WTC11 (cell line): ENCODE results near the gene ALK. TPM values are rescaled to one million over a fixed set of nuclear protein-coding genes. Genes with fewer than 3 reads are reported as not detected.

Experiments used
- ATAC-seq: fragments of 200-7000 bp; cut with Tn5 transposase; 2 replicates; pipeline ENCODE4 v1.10.0; 2021; ENCODE audit warnings: mild to moderate bottlenecking, moderate library complexity
- CTCF ChIA-PET: fragments of 300-600 bp; sonication (Branson Sonifier 250); formaldehyde crosslinking; loops from one replicate; lab custom pipeline; 2021; ENCODE audit warnings: antibody characterized with exemption; lab: Charles Lee
- POLR2A ChIA-PET: fragments of 350-600 bp; sonication (Branson Sonifier 250); formaldehyde crosslinking; loops from one replicate; lab custom pipeline; 2021; ENCODE audit warnings: antibody characterized with exemption; lab: Charles Lee
- DNase-seq: peaks from one replicate; pipeline ENCODE4 v3.0.0; 2021; ENCODE audit warnings: low spot score
- H3K27ac Mint-ChIP-seq: 2 replicates; pipeline ENCODE4 v1.8.0; 2021; ENCODE audit warnings: mixed read lengths
- H3K27me3 Mint-ChIP-seq: 2 replicates; pipeline ENCODE4 v1.8.0; 2021; ENCODE audit warnings: low read depth, mild to moderate bottlenecking, moderate library complexity, mixed read lengths
- H3K36me3 Mint-ChIP-seq: 2 replicates; pipeline ENCODE4 v1.8.0; 2021; ENCODE audit warnings: mixed read lengths
- H3K4me1 Mint-ChIP-seq: 2 replicates; pipeline ENCODE4 v1.8.0; 2022; ENCODE audit warnings: mixed read lengths
- H3K4me3 Mint-ChIP-seq: 2 replicates; pipeline ENCODE4 v1.8.0; 2021; ENCODE audit warnings: mild to moderate bottlenecking, moderate library complexity, mixed read lengths
- H3K9me3 Mint-ChIP-seq: 2 replicates; pipeline ENCODE4 v1.8.0; 2021; ENCODE audit warnings: mixed read lengths
- ATF1 ChIP-seq: sonication (generic); formaldehyde crosslinking; IDR thresholded peaks from 2 replicates; pipeline ENCODE4 v1.8.1; 2023; ENCODE audit warnings: mild to moderate bottlenecking, moderate library complexity, missing genetic modification reagents
- EMX1 ChIP-seq: fragments of 250-450 bp; sonication (Bioruptor Pico); IDR thresholded peaks from 2 replicates; pipeline ENCODE4 v1.8.0; 2021; ENCODE audit warnings: mild to moderate bottlenecking
- ESRRA ChIP-seq: sonication (generic); formaldehyde crosslinking; IDR thresholded peaks from 2 replicates; pipeline ENCODE4 v1.8.1; 2022; ENCODE audit warnings: mild to moderate bottlenecking, missing genetic modification reagents, borderline replicate concordance
- GRHL2 ChIP-seq: fragments of 250-450 bp; sonication (Bioruptor Pico); IDR thresholded peaks from 2 replicates; pipeline ENCODE4 v1.8.0; 2022; ENCODE audit warnings: mild to moderate bottlenecking, moderate library complexity; ENCODE audit not compliant: insufficient replicate concordance, severe bottlenecking
- IRF2 ChIP-seq: sonication (generic); formaldehyde crosslinking; IDR thresholded peaks from 2 replicates; pipeline ENCODE4 v1.8.0; 2022; ENCODE audit warnings: low read depth, missing genetic modification reagents, borderline replicate concordance
- JAZF1 ChIP-seq: fragments of 250-450 bp; sonication (Bioruptor Pico); IDR thresholded peaks from 2 replicates; pipeline ENCODE4 v1.9.0; 2021; ENCODE audit warnings: moderate library complexity, mild to moderate bottlenecking, inconsistent platforms
- PRRX2 ChIP-seq: fragments of 250-450 bp; sonication (Bioruptor Pico); IDR thresholded peaks from 2 replicates; pipeline ENCODE4 v1.8.0; 2021; ENCODE audit warnings: mild to moderate bottlenecking
- SMAD3 ChIP-seq: sonication (generic); formaldehyde crosslinking; IDR thresholded peaks from 2 replicates; pipeline ENCODE4 v1.8.0; 2022; ENCODE audit warnings: missing genetic modification reagents, mild to moderate bottlenecking, borderline replicate concordance
- ZNF263 ChIP-seq: sonication (generic); formaldehyde crosslinking; IDR thresholded peaks from 2 replicates; pipeline ENCODE4 v1.8.1; 2022; ENCODE audit warnings: low read depth, mild to moderate bottlenecking, moderate library complexity, missing genetic modification reagents
- ZNF423 ChIP-seq: fragments of 250-450 bp; sonication (Bioruptor Pico); IDR thresholded peaks from 2 replicates; pipeline ENCODE4 v2.1.2; 2022; ENCODE audit warnings: mild to moderate bottlenecking, moderate library complexity
- total RNA-seq: library from RNA; stranded (reverse); gene quantifications from 3 replicates; pipeline ENCODE4 v1.2.3, GENCODE V29; 2021
- TF ChIP-seq, protein P1 (sequence below): fragments of 250-450 bp; sonication (Bioruptor Pico); IDR thresholded peaks from 2 replicates; pipeline ENCODE4 v1.9.0; 2021; ENCODE audit warnings: mild to moderate bottlenecking
- TF ChIP-seq, protein P2 (sequence below): sonication (generic); formaldehyde crosslinking; IDR thresholded peaks from 2 replicates; pipeline ENCODE4 v1.8.0; 2022; ENCODE audit warnings: missing genetic modification reagents
- TF ChIP-seq, protein P3 (sequence below): sonication (generic); formaldehyde crosslinking; IDR thresholded peaks from 2 replicates; pipeline ENCODE4 v1.8.0; 2023; ENCODE audit warnings: missing genetic modification reagents
- TF ChIP-seq, protein P4 (sequence below): sonication (generic); formaldehyde crosslinking; IDR thresholded peaks from 2 replicates; pipeline ENCODE4 v1.8.1; 2022; ENCODE audit warnings: mild to moderate bottlenecking, missing genetic modification reagents, moderate library complexity, borderline replicate concordance
- TF ChIP-seq, protein P5 (sequence below): sonication (generic); formaldehyde crosslinking; IDR thresholded peaks from 2 replicates; pipeline ENCODE4 v1.8.0; 2022; ENCODE audit warnings: mild to moderate bottlenecking, missing genetic modification reagents
- TF ChIP-seq, protein P6 (sequence below): sonication (generic); formaldehyde crosslinking; IDR thresholded peaks from 2 replicates; pipeline ENCODE4 v1.8.0; 2022; ENCODE audit warnings: mild to moderate bottlenecking, missing genetic modification reagents
- TF ChIP-seq, protein P7 (sequence below): fragments of 250-450 bp; sonication (Bioruptor Pico); IDR thresholded peaks from 2 replicates; pipeline ENCODE4 v1.9.0; 2021; ENCODE audit warnings: mild to moderate bottlenecking, borderline replicate concordance
- TF ChIP-seq, protein P8 (sequence below): sonication (generic); formaldehyde crosslinking; IDR thresholded peaks from 2 replicates; pipeline ENCODE4 v1.8.0; 2023; ENCODE audit warnings: mild to moderate bottlenecking, missing genetic modification reagents

The ALK gene
- total RNA-seq, 1 experiment from 2014 or later, result not detected

DNA sequence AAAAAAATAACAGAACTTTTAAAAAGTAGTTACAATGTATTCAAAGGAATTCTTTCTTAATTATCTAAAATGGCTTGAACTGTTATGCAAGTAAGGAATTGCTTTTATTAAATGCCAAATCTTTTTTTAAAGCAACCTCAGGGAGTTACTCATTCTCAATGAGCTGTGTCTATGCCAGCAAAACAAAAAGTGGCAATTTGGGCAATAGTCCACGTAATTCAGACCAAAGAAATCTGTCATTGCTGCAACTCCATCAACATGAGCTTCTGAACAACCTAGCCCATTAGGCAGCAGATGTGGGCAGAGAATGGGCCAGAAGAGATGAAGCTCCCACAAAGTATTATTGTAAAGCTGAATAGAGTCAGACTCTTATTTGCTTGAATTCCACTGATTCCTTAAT is 118.4 kb downstream of the ALK start:
- H3K27me3 Mint-ChIP-seq, result no peaks in the 10 kb centered on the region
- peaks cover 4% of the 10 kb centered on the region; the same call in 1 of the 2 replicates for H3K4me1 Mint-ChIP-seq
- H3K4me3 Mint-ChIP-seq, result no peak overlapping the region
- TF ChIP-seq, protein P1, sequence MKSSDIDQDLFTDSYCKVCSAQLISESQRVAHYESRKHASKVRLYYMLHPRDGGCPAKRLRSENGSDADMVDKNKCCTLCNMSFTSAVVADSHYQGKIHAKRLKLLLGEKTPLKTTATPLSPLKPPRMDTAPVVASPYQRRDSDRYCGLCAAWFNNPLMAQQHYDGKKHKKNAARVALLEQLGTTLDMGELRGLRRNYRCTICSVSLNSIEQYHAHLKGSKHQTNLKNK (CRISPR knock-in tag), result no peak
- TF ChIP-seq GRHL2 (CRISPR knock-in tag) (no peak), JAZF1 (CRISPR knock-in tag) (no peak), IRF2 (CRISPR knock-in tag) (no peak), SMAD3 (CRISPR knock-in tag) (no peak), EMX1 (no peak), ZNF263 (CRISPR knock-in tag) (no peak)
- TF ChIP-seq, protein P2, sequence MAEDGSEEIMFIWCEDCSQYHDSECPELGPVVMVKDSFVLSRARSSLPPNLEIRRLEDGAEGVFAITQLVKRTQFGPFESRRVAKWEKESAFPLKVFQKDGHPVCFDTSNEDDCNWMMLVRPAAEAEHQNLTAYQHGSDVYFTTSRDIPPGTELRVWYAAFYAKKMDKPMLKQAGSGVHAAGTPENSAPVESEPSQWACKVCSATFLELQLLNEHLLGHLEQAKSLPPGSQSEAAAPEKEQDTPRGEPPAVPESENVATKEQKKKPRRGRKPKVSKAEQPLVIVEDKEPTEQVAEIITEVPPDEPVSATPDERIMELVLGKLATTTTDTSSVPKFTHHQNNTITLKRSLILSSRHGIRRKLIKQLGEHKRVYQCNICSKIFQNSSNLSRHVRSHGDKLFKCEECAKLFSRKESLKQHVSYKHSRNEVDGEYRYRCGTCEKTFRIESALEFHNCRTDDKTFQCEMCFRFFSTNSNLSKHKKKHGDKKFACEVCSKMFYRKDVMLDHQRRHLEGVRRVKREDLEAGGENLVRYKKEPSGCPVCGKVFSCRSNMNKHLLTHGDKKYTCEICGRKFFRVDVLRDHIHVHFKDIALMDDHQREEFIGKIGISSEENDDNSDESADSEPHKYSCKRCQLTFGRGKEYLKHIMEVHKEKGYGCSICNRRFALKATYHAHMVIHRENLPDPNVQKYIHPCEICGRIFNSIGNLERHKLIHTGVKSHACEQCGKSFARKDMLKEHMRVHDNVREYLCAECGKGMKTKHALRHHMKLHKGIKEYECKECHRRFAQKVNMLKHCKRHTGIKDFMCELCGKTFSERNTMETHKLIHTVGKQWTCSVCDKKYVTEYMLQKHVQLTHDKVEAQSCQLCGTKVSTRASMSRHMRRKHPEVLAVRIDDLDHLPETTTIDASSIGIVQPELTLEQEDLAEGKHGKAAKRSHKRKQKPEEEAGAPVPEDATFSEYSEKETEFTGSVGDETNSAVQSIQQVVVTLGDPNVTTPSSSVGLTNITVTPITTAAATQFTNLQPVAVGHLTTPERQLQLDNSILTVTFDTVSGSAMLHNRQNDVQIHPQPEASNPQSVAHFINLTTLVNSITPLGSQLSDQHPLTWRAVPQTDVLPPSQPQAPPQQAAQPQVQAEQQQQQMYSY (CRISPR knock-in tag), result no peak
- TF ChIP-seq, protein P3, sequence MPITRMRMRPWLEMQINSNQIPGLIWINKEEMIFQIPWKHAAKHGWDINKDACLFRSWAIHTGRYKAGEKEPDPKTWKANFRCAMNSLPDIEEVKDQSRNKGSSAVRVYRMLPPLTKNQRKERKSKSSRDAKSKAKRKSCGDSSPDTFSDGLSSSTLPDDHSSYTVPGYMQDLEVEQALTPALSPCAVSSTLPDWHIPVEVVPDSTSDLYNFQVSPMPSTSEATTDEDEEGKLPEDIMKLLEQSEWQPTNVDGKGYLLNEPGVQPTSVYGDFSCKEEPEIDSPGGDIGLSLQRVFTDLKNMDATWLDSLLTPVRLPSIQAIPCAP (CRISPR knock-in tag), result no peak
- TF ChIP-seq, protein P4, sequence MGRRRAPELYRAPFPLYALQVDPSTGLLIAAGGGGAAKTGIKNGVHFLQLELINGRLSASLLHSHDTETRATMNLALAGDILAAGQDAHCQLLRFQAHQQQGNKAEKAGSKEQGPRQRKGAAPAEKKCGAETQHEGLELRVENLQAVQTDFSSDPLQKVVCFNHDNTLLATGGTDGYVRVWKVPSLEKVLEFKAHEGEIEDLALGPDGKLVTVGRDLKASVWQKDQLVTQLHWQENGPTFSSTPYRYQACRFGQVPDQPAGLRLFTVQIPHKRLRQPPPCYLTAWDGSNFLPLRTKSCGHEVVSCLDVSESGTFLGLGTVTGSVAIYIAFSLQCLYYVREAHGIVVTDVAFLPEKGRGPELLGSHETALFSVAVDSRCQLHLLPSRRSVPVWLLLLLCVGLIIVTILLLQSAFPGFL (CRISPR knock-in tag), result no peak
- ChIA-PET POLR2A (no interaction called here), CTCF (interaction anchor here (0.7 kb wide), 1 partner anchor 564 kb away, joined by 3 read pairs; no protein-coding TSS in a partner anchor)
- DNase-seq (no peak), ATAC-seq (no peak)
- H3K9me3 Mint-ChIP-seq, result peaks cover 6% of the 10 kb centered on the region
- no peak overlapping the region for H3K27ac Mint-ChIP-seq
- no peaks in the 10 kb centered on the region for H3K36me3 Mint-ChIP-seq

DNA sequence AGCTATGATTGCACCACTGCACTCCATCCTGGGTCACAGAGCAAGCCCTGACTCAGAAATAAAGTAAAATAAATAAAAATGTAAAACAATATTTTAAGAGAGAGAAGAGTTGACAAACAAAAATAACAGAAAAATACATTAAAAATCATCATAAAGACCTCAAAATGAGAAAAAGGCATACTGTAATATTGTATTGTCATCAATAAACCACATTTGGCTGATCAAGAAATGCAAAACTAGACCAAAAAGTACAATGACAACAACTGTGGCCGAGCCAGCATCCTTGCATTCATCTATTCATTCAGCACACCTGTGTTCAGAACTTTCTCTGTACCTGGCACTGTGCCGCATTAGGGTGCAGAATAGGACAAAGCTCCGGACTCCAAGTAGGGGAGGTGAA is 121.8 kb downstream of the ALK start:
- Mint-ChIP-seq H3K4me3 (no peak overlapping the region), H3K36me3 (no peaks in the 10 kb centered on the region), H3K9me3 (no peaks in the 10 kb centered on the region), H3K27me3 (no peaks in the 10 kb centered on the region), H3K4me1 (peaks cover 18% of the 10 kb centered on the region), H3K27ac (no peak overlapping the region)
- DNase-seq (no peak), ATAC-seq (no peak)
- ChIA-PET POLR2A (no interaction called here), CTCF (no interaction called here)
- TF ChIP-seq, protein P5, sequence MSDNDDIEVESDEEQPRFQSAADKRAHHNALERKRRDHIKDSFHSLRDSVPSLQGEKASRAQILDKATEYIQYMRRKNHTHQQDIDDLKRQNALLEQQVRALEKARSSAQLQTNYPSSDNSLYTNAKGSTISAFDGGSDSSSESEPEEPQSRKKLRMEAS, result no peak
- TF ChIP-seq, protein P6, sequence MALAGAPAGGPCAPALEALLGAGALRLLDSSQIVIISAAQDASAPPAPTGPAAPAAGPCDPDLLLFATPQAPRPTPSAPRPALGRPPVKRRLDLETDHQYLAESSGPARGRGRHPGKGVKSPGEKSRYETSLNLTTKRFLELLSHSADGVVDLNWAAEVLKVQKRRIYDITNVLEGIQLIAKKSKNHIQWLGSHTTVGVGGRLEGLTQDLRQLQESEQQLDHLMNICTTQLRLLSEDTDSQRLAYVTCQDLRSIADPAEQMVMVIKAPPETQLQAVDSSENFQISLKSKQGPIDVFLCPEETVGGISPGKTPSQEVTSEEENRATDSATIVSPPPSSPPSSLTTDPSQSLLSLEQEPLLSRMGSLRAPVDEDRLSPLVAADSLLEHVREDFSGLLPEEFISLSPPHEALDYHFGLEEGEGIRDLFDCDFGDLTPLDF (CRISPR knock-in tag), result no peak
- TF ChIP-seq ESRRA, result no peak
- TF ChIP-seq ZNF263 (CRISPR knock-in tag), result no peak
- TF ChIP-seq ZNF423, result no peak
- TF ChIP-seq ATF1 (CRISPR knock-in tag), result no peak
- TF ChIP-seq, protein P7, sequence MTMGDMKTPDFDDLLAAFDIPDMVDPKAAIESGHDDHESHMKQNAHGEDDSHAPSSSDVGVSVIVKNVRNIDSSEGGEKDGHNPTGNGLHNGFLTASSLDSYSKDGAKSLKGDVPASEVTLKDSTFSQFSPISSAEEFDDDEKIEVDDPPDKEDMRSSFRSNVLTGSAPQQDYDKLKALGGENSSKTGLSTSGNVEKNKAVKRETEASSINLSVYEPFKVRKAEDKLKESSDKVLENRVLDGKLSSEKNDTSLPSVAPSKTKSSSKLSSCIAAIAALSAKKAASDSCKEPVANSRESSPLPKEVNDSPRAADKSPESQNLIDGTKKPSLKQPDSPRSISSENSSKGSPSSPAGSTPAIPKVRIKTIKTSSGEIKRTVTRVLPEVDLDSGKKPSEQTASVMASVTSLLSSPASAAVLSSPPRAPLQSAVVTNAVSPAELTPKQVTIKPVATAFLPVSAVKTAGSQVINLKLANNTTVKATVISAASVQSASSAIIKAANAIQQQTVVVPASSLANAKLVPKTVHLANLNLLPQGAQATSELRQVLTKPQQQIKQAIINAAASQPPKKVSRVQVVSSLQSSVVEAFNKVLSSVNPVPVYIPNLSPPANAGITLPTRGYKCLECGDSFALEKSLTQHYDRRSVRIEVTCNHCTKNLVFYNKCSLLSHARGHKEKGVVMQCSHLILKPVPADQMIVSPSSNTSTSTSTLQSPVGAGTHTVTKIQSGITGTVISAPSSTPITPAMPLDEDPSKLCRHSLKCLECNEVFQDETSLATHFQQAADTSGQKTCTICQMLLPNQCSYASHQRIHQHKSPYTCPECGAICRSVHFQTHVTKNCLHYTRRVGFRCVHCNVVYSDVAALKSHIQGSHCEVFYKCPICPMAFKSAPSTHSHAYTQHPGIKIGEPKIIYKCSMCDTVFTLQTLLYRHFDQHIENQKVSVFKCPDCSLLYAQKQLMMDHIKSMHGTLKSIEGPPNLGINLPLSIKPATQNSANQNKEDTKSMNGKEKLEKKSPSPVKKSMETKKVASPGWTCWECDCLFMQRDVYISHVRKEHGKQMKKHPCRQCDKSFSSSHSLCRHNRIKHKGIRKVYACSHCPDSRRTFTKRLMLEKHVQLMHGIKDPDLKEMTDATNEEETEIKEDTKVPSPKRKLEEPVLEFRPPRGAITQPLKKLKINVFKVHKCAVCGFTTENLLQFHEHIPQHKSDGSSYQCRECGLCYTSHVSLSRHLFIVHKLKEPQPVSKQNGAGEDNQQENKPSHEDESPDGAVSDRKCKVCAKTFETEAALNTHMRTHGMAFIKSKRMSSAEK (CRISPR knock-in tag), result no peak
- no peak for TF ChIP-seq PRRX2
- TF ChIP-seq, protein P8, sequence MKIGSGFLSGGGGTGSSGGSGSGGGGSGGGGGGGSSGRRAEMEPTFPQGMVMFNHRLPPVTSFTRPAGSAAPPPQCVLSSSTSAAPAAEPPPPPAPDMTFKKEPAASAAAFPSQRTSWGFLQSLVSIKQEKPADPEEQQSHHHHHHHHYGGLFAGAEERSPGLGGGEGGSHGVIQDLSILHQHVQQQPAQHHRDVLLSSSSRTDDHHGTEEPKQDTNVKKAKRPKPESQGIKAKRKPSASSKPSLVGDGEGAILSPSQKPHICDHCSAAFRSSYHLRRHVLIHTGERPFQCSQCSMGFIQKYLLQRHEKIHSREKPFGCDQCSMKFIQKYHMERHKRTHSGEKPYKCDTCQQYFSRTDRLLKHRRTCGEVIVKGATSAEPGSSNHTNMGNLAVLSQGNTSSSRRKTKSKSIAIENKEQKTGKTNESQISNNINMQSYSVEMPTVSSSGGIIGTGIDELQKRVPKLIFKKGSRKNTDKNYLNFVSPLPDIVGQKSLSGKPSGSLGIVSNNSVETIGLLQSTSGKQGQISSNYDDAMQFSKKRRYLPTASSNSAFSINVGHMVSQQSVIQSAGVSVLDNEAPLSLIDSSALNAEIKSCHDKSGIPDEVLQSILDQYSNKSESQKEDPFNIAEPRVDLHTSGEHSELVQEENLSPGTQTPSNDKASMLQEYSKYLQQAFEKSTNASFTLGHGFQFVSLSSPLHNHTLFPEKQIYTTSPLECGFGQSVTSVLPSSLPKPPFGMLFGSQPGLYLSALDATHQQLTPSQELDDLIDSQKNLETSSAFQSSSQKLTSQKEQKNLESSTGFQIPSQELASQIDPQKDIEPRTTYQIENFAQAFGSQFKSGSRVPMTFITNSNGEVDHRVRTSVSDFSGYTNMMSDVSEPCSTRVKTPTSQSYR, result no peak
